ENCODE results near the gene C1GALT1.

Gene C1GALT1

DNA sequence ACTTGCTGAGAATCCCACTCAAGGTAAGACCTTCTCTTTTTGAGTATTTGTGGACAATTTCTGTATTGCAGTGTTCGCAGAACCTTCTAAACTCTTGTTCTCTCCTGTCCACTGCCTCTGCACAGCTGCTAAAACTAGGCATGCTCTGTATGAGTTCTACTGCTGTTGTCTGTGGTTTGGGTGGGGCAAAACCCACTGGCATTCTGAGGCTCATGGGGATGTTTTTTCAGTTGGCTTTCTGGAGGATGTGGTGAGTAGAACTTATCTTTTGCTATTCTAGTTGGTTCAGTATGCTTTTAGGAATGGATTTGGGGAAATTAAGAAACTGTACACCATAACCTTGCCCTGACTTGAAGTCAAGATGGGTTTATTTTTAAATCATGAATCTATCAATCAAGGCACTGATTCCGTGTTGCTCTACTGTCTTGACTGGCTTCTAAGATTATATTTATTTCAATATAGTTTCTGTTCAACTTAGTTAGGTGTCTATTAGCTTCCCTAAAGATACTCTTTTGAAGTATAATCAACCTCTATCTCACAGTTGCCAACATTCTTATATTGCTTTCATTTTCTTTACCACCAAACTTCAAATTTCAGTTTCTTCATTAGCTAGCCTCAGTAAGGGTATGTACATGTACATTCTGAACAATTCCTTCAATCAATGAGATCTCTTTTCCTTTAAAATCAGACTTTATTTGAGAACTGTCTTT lies 25.0 kb upstream of the C1GALT1 start:
- Histone ChIP-seq H3K27me3 (ENCODE audit: insufficient read depth, low read length, poor library complexity) (no peaks in the 10 kb centered on the region), H3K9me3 (ENCODE audit: insufficient read depth, low read length, severe bottlenecking) (peaks cover 10% of the 10 kb centered on the region), H3K79me2 (ENCODE audit: insufficient read depth, low read length) (peaks cover 26% of the 10 kb centered on the region), H3K27ac (ENCODE audit: low read length) (peak overlapping the region; percentile 94), H4K20me1 (ENCODE audit: insufficient read depth, low read length) (no peaks in the 10 kb centered on the region), H3K4me3 (ENCODE audit: low read depth in 1 of 2, low read length in 2 of 2) (peak overlapping the region; percentile 25 to 54), H2AFZ (ENCODE audit: low read depth, low read length) (peak overlapping the region; percentile 43), H3K4me1 (ENCODE audit: insufficient read depth, low read length) (peaks cover 44% of the 10 kb centered on the region), H3K36me3 (ENCODE audit: insufficient read depth, low read length) (no peaks in the 10 kb centered on the region), H3K9ac (ENCODE audit: low read depth, low read length) (peak overlapping the region; percentile 67), H3K4me2 (ENCODE audit: insufficient read depth, low read length) (peak overlapping the region; percentile 76)
- no peak for TF ChIP-seq EZH2 (IDR thresholded peaks at IDR 0.05; ENCODE audit: borderline replicate concordance, low read depth, low read length, severe bottlenecking)
- TF ChIP-seq, protein P1, sequence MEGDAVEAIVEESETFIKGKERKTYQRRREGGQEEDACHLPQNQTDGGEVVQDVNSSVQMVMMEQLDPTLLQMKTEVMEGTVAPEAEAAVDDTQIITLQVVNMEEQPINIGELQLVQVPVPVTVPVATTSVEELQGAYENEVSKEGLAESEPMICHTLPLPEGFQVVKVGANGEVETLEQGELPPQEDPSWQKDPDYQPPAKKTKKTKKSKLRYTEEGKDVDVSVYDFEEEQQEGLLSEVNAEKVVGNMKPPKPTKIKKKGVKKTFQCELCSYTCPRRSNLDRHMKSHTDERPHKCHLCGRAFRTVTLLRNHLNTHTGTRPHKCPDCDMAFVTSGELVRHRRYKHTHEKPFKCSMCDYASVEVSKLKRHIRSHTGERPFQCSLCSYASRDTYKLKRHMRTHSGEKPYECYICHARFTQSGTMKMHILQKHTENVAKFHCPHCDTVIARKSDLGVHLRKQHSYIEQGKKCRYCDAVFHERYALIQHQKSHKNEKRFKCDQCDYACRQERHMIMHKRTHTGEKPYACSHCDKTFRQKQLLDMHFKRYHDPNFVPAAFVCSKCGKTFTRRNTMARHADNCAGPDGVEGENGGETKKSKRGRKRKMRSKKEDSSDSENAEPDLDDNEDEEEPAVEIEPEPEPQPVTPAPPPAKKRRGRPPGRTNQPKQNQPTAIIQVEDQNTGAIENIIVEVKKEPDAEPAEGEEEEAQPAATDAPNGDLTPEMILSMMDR (IDR thresholded peaks at IDR 0.05; ENCODE audit: borderline replicate concordance, extremely low read depth, low read length, poor library complexity, severe bottlenecking) = peak; percentile 40
- ATAC-seq (ENCODE audit: insufficient read depth, low read depth) (peak; percentile 96), DNase-seq (peak; percentile 92)

DNA sequence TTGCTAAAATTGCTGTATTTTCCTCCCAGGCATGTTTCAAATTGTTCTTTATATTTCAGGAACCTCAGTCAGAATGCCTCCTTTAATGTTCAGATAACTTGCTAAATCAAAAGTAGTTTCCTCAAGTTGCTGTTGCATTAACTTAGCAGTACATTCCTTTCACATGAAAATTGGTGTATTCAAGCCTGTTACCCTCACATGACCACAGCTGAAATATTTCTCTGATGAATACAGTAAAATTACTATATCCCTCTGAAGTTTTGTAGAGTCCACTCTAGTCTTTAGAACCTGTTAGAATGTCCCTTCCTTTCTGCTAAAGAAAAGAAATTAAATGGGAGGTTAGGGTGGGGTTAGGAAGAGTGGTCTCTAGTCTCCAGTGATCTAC lies 24.5 kb upstream of the C1GALT1 start:
- H2AFZ ChIP-seq (ENCODE audit: low read depth, low read length) = peak overlapping the region; percentile 27
- no peaks in the 10 kb centered on the region for H3K36me3 ChIP-seq (ENCODE audit: insufficient read depth, low read length)
- no peaks in the 10 kb centered on the region for H4K20me1 ChIP-seq (ENCODE audit: insufficient read depth, low read length)
- H3K4me3 ChIP-seq (ENCODE audit: low read depth in 1 of 2, low read length in 2 of 2) = peak overlapping the region; percentile 25 to 54
- DNase-seq (no peak), ATAC-seq (ENCODE audit: insufficient read depth, low read depth) (peak; percentile 3; the same call in 1 of the 3 replicates)
- H3K4me1 ChIP-seq (ENCODE audit: insufficient read depth, low read length) = peaks cover 44% of the 10 kb centered on the region
- H3K27me3 ChIP-seq (ENCODE audit: insufficient read depth, low read length, poor library complexity) = no peaks in the 10 kb centered on the region
- H3K4me2 ChIP-seq (ENCODE audit: insufficient read depth, low read length) = peak overlapping the region; percentile 76
- H3K27ac ChIP-seq (ENCODE audit: low read length) = peak overlapping the region; percentile 94
- peaks cover 26% of the 10 kb centered on the region for H3K79me2 ChIP-seq (ENCODE audit: insufficient read depth, low read length)
- peaks cover 10% of the 10 kb centered on the region for H3K9me3 ChIP-seq (ENCODE audit: insufficient read depth, low read length, severe bottlenecking)
- peak overlapping the region; percentile 67 for H3K9ac ChIP-seq (ENCODE audit: low read depth, low read length)
- TF ChIP-seq EZH2 (IDR thresholded peaks at IDR 0.05; ENCODE audit: borderline replicate concordance, low read depth, low read length, severe bottlenecking) = no peak
- TF ChIP-seq, protein P1 (IDR thresholded peaks at IDR 0.05; ENCODE audit: borderline replicate concordance, extremely low read depth, low read length, poor library complexity, severe bottlenecking) = no peak

DNA sequence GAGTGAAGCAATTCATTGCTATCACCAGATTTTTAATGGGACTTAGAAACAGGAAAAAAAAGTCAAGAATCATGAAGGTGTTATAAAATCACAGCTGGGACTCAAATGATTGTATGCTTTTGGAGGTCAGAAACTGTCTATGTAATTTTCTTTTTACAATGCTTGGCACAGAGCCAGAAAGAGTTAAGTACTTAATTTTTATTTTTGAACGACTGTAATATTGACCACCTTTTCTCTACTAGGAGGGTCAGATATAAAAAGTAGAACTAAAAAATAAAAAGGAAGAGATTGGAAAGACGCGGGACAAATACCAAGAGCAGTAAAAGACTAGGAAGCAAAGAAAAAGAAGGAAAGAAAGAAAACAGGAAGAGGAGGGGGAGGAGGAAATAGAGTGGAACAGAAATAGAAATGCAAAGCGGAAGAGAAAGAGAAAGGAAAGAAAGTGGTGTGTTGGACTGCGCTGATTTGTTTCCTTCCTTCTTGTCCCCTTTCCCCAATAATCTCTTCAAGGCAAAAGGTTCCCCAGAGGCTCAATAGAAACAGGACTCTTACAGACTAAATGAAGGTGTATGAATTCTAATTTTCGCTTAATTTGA lies 23.2 kb upstream of the C1GALT1 start:
- Histone ChIP-seq H2AFZ (ENCODE audit: low read depth, low read length) (no peak overlapping the region), H3K27me3 (ENCODE audit: insufficient read depth, low read length, poor library complexity) (no peaks in the 10 kb centered on the region), H3K36me3 (ENCODE audit: insufficient read depth, low read length) (no peaks in the 10 kb centered on the region), H3K4me1 (ENCODE audit: insufficient read depth, low read length) (peaks cover 44% of the 10 kb centered on the region), H4K20me1 (ENCODE audit: insufficient read depth, low read length) (no peaks in the 10 kb centered on the region), H3K9me3 (ENCODE audit: insufficient read depth, low read length, severe bottlenecking) (peaks cover 5% of the 10 kb centered on the region), H3K4me3 (ENCODE audit: low read depth in 1 of 2, low read length in 2 of 2) (peak overlapping the region; percentile 6 to 54; a peak in 2 of 4 replicates), H3K9ac (ENCODE audit: low read depth, low read length) (peak overlapping the region; percentile 67), H3K79me2 (ENCODE audit: insufficient read depth, low read length) (peaks cover 26% of the 10 kb centered on the region), H3K27ac (ENCODE audit: low read length) (peak overlapping the region; percentile 68), H3K4me2 (ENCODE audit: insufficient read depth, low read length) (peak overlapping the region; percentile 76)
- TF ChIP-seq, protein P1 (IDR thresholded peaks at IDR 0.05; ENCODE audit: borderline replicate concordance, extremely low read depth, low read length, poor library complexity, severe bottlenecking) = no peak
- DNase-seq (no peak), ATAC-seq (ENCODE audit: insufficient read depth, low read depth) (no peak)
